ENCODE data around the gene VPS72. TPM values are rescaled to one million over a fixed set of nuclear protein-coding genes. Genes with fewer than 3 reads are reported as not detected.

VPS72 gene
- polyA plus RNA-seq, 1 of the 3 experiments (the other 2 are of a cell fraction), result 80.2 TPM

GRCh38 chr1:151187205-151187604 is 2.8 kb downstream of the VPS72 start (continued):
- no peak for TF ChIP-seq MEF2A (IDR thresholded peaks at IDR 0.05; ENCODE audit: borderline replicate concordance, low read depth)
- TF ChIP-seq TEAD4 (IDR thresholded peaks at IDR 0.05; ENCODE audit: borderline replicate concordance, insufficient read depth), result no peak
- TF ChIP-seq PBX3 (IDR thresholded peaks at IDR 0.05), result no peak
- no peak for TF ChIP-seq ZBTB33 (IDR thresholded peaks at IDR 0.05; ENCODE audit: borderline replicate concordance, low read depth)
- TF ChIP-seq CTCF (IDR thresholded peaks at IDR 0.05), result no peak
- TF ChIP-seq RAD21 (IDR thresholded peaks at IDR 0.05; ENCODE audit: low read length), result no peak
- no peak for TF ChIP-seq RFX5 (IDR thresholded peaks at IDR 0.05; ENCODE audit: low read length)
- TF ChIP-seq NRF1 (IDR thresholded peaks at IDR 0.05; ENCODE audit: low read depth, low read length), result no peak
- no peak for TF ChIP-seq TAF1 (IDR thresholded peaks at IDR 0.05; ENCODE audit: borderline replicate concordance, low read depth, low read length)

GRCh38 chr1:151184211-151184610 is 5.8 kb downstream of the VPS72 start:
- WGBS (ENCODE audit: low lambda C conversion rate), result 94% methylated on average over 10 of the region's 10 CpGs
- no peaks in the 10 kb centered on the region for H3K27me3 ChIP-seq (ENCODE audit: insufficient read depth)
- peaks cover 34% of the 10 kb centered on the region for H3K79me2 ChIP-seq (ENCODE audit: insufficient read depth)
- no peak overlapping the region for H2AFZ ChIP-seq (ENCODE audit: low read depth)
- no peaks in the 10 kb centered on the region for H3K9me2 ChIP-seq
- POLR2A ChIA-PET, result no interaction called here
- H3K9ac ChIP-seq, result no peak overlapping the region
- no peak overlapping the region for H3K4me3 ChIP-seq (ENCODE audit: low read depth in 2 of 2, low read length in 1 of 2)
- no peaks in the 10 kb centered on the region for H3F3A ChIP-seq (replicated peaks; ENCODE audit: insufficient read depth)
- no peaks in the 10 kb centered on the region for H4K20me1 ChIP-seq (ENCODE audit: insufficient read depth)
- CTCF ChIA-PET, result interaction anchor here (1.4 kb wide), 1 partner anchor 84 kb away, joined by 4 read pairs; no protein-coding TSS in a partner anchor
- no peaks in the 10 kb centered on the region for H3K9me3 ChIP-seq
- H3K4me1 ChIP-seq (ENCODE audit: control insufficient read depth in 1 of 2, insufficient read depth in 2 of 2, low read depth in 1 of 2, low read length in 1 of 2), result peaks cover 0 to 6% of the 10 kb centered on the region in 2 experiments; a peak in 1 of 4 replicates
- H3K36me3 ChIP-seq (replicated peaks in 1 of 2; ENCODE audit: control insufficient read depth in 1 of 2, insufficient read depth in 2 of 2, low read length in 1 of 2), result peaks cover 34 to 35% of the 10 kb centered on the region in 2 experiments
- no peak overlapping the region for H3K4me2 ChIP-seq
- no peak for DNase-seq
- H3K27ac ChIP-seq (ENCODE audit: low read depth in 2 of 2, low read length in 1 of 2), result no peak overlapping the region
- TF ChIP-seq FOXJ3 (CRISPR knock-in tag; IDR thresholded peaks at IDR 0.05) (no peak), IRF3 (IDR thresholded peaks at IDR 0.05; ENCODE audit: low read depth, low read length) (no peak), EZH2phosphoT487 (IDR thresholded peaks at IDR 0.05; ENCODE audit: borderline replicate concordance, low read depth) (no peak), SIN3A (IDR thresholded peaks at IDR 0.05; ENCODE audit: borderline replicate concordance, low read depth, low read length) (no peak), USF1 (IDR thresholded peaks at IDR 0.05; ENCODE audit: borderline replicate concordance, low read depth) (no peak), MXI1 (IDR thresholded peaks at IDR 0.05; ENCODE audit: low read depth, low read length) (no peak), ELF1 (IDR thresholded peaks at IDR 0.05) (no peak), YY1 (IDR thresholded peaks at IDR 0.05; ENCODE audit: low read depth) (no peak), FOSL2 (IDR thresholded peaks at IDR 0.05; ENCODE audit: borderline replicate concordance, low read depth) (no peak), MAX (IDR thresholded peaks at IDR 0.05; ENCODE audit: low read depth) (no peak), REST (IDR thresholded peaks at IDR 0.05; ENCODE audit: low read depth, low read length) (no peak), RAD21 (IDR thresholded peaks at IDR 0.05; ENCODE audit: low read length) (no peak), NFIC (IDR thresholded peaks at IDR 0.05; ENCODE audit: borderline replicate concordance) (no peak), MEF2A (IDR thresholded peaks at IDR 0.05; ENCODE audit: borderline replicate concordance, low read depth) (no peak), JUND (IDR thresholded peaks at IDR 0.05) (no peak)

All from SK-N-SH (cell line).